Medulla oblongata (tissue), 1 donor: ENCODE results near the gene XRCC4.
A peak's percentile ranks its signal among the peaks of the same experiment; 100 is the strongest.

Experiments used
- DNase-seq: peaks from one replicate; pipeline ENCODE4 v3.0.0-alpha.2; 2015; ENCODE audit errors: extremely low spot score

XRCC4 gene

GRCh38 chr5:83277154-83277553 lies 199.8 kb downstream of the XRCC4 start:
- DNase-seq = no peak

- no peak for DNase-seq
Measured at GRCh38 chr5:83277953-83278352, 200.6 kb downstream of the XRCC4 start.

- DNase-seq = no peak
Measured at GRCh38 chr5:83281176-83281575, 203.8 kb downstream of the XRCC4 start.

GRCh38 chr5:83281658-83282057 lies 204.3 kb downstream of the XRCC4 start:
- DNase-seq = no peak

- DNase-seq = no peak
Measured at GRCh38 chr5:83283761-83284160, 206.4 kb downstream of the XRCC4 start.

GRCh38 chr5:83285661-83286398 lies 208.5 kb downstream of the XRCC4 start:
- DNase-seq = no peak

- DNase-seq = no peak
Measured at GRCh38 chr5:83294246-83294645, 216.9 kb downstream of the XRCC4 start.

GRCh38 chr5:83299353-83299752 lies 222.0 kb downstream of the XRCC4 start:
- DNase-seq = no peak

GRCh38 chr5:83306572-83307241 lies 229.4 kb downstream of the XRCC4 start:
- peak; percentile 72 for DNase-seq

GRCh38 chr5:83312663-83313062 lies 235.3 kb downstream of the XRCC4 start:
- DNase-seq = peak; percentile 67

GRCh38 chr5:83313436-83313835 lies 236.1 kb downstream of the XRCC4 start:
- DNase-seq = no peak

GRCh38 chr5:83321483-83322055 lies 244.2 kb downstream of the XRCC4 start:
- DNase-seq = no peak

- DNase-seq = no peak
Measured at GRCh38 chr5:83322273-83322924, 245.1 kb downstream of the XRCC4 start.

- DNase-seq = no peak
Measured at GRCh38 chr5:83323557-83324180, 246.3 kb downstream of the XRCC4 start.

- no peak for DNase-seq
Measured at GRCh38 chr5:83331842-83332241, 254.5 kb downstream of the XRCC4 start.

GRCh38 chr5:83337453-83338035 lies 260.2 kb downstream of the XRCC4 start:
- no peak for DNase-seq

- no peak for DNase-seq
Measured at GRCh38 chr5:83340511-83340918, 263.2 kb downstream of the XRCC4 start.

- DNase-seq = no peak
Measured at GRCh38 chr5:83341815-83342334, 264.5 kb downstream of the XRCC4 start.

GRCh38 chr5:83342465-83342864 lies 265.1 kb downstream of the XRCC4 start:
- peak; percentile 21 for DNase-seq

GRCh38 chr5:83343299-83343698 lies 266.0 kb downstream of the XRCC4 start:
- DNase-seq = no peak

GRCh38 chr5:83345423-83345822 lies 268.1 kb downstream of the XRCC4 start:
- DNase-seq = no peak
